GM19099 (cell line): Measurements from ENCODE around the gene ATP10B.

ENCODE experiments used
- POLR2A ChIP-seq: IDR thresholded peaks from 3 replicates; pipeline ENCODE4 v1.6.1; 2011; ENCODE audit warnings: low read depth; ENCODE audit not compliant: insufficient read length; ENCODE audit errors: extremely low read depth

ATP10B gene

GRCh38 chr5:160516696-160517530 is 335.1 kb downstream of the ATP10B start:
- TF ChIP-seq POLR2A = no peak

GRCh38 chr5:160514866-160515265 is 337.1 kb downstream of the ATP10B start:
- no peak for TF ChIP-seq POLR2A

- no peak for TF ChIP-seq POLR2A
Measured at GRCh38 chr5:160514191-160514590, 337.8 kb downstream of the ATP10B start.

GRCh38 chr5:160513485-160513884 is 338.5 kb downstream of the ATP10B start:
- TF ChIP-seq POLR2A = no peak
